Loucy (cell line): ENCODE results near the gene ARHGAP26.

Source experiments
- H2AFZ ChIP-seq: fragments of 200-600 bp; sonication (generic); 2 replicates; pipeline ENCODE4 v1.6.0; 2016; ENCODE audit warnings: antibody characterized with exemption, mild to moderate bottlenecking, low read length, moderate library complexity
- H3F3A ChIP-seq: fragments of 200-600 bp; 2 replicates; pipeline ENCODE4 v1.6.0; 2016; ENCODE audit warnings: antibody characterized with exemption, low read depth, mild to moderate bottlenecking
- H3K27me3 ChIP-seq: fragments of 200-600 bp; sonication (generic); 2 replicates; pipeline ENCODE4 v1.6.1; 2014; ENCODE audit warnings: low read length, mild to moderate bottlenecking; ENCODE audit not compliant: insufficient read depth, poor library complexity, severe bottlenecking
- H3K36me3 ChIP-seq: fragments of 200-600 bp; sonication (generic); 2 replicates; pipeline ENCODE4 v1.6.1; 2016; ENCODE audit warnings: low read length; ENCODE audit not compliant: insufficient read depth
- H3K4me1 ChIP-seq: fragments of 200-600 bp; sonication (generic); 2 replicates; pipeline ENCODE4 v1.5.1; 2014; ENCODE audit warnings: low read length, mild to moderate bottlenecking; ENCODE audit not compliant: insufficient read depth, poor library complexity, severe bottlenecking
- H3K4me2 ChIP-seq: fragments of 200-600 bp; sonication (generic); 2 replicates; pipeline ENCODE4 v1.6.0; 2014; ENCODE audit warnings: antibody characterized with exemption, low read length, low read depth, mild to moderate bottlenecking; ENCODE audit not compliant: poor library complexity, severe bottlenecking
- H3K4me3 ChIP-seq: fragments of 200-600 bp; sonication (generic); 2 replicates; pipeline ENCODE4 v1.5.1; 2014; ENCODE audit warnings: low read length, mild to moderate bottlenecking, mixed read lengths; ENCODE audit not compliant: poor library complexity, severe bottlenecking
- H3K79me2 ChIP-seq: fragments of 200-600 bp; sonication (generic); 2 replicates; pipeline ENCODE4 v1.6.1; 2014; ENCODE audit warnings: low read length; ENCODE audit not compliant: insufficient read depth
- H3K9ac ChIP-seq: fragments of 200-600 bp; sonication (generic); 2 replicates; pipeline ENCODE4 v1.6.0; 2014; ENCODE audit warnings: mild to moderate bottlenecking, low read depth, low read length, moderate library complexity; ENCODE audit not compliant: poor library complexity, severe bottlenecking
- H3K9me2 ChIP-seq: fragments of 200-600 bp; sonication (generic); replicated peaks from 2 replicates; pipeline ENCODE4 v1.6.1; 2016; ENCODE audit warnings: low read depth, low read length, mixed read lengths
- H3K9me3 ChIP-seq: fragments of 200-600 bp; sonication (generic); 2 replicates; pipeline ENCODE4 v1.6.1; 2014; ENCODE audit warnings: mild to moderate bottlenecking, antibody characterized with exemption, low read length, low read depth; ENCODE audit not compliant: insufficient read depth
- H4K20me1 ChIP-seq: fragments of 200-600 bp; sonication (generic); 2 replicates; pipeline ENCODE4 v1.6.0; 2014; ENCODE audit warnings: antibody characterized with exemption, low read length, mild to moderate bottlenecking; ENCODE audit not compliant: insufficient read depth, poor library complexity, severe bottlenecking
- CTCF ChIP-seq: fragments of 200-600 bp; sonication (generic); conservative IDR thresholded peaks from 2 replicates; pipeline ENCODE4 v1.5.1; 2014; ENCODE audit warnings: mild to moderate bottlenecking, antibody characterized with exemption, low read length
- EZH2phosphoT487 ChIP-seq: fragments of 200-600 bp; IDR thresholded peaks from 2 replicates; pipeline ENCODE4 v1.6.1; 2018; ENCODE audit warnings: antibody characterized with exemption, mild to moderate bottlenecking, moderate library complexity, borderline replicate concordance

Gene ARHGAP26

GRCh38 chr5:142934051-142934762, 164.0 kb downstream of the ARHGAP26 start:
- peak overlapping the region; percentile 14; the same call in 1 of the 2 replicates for H2AFZ ChIP-seq
- H3K27me3 ChIP-seq = no peaks in the 10 kb centered on the region
- TF ChIP-seq CTCF (no peak), EZH2phosphoT487 (no peak)
- H3K4me1 ChIP-seq = peaks cover 42% of the 10 kb centered on the region
- H3K4me2 ChIP-seq = peak overlapping the region; percentile 59
- no peaks in the 10 kb centered on the region for H3K9me2 ChIP-seq
- no peaks in the 10 kb centered on the region for H3K79me2 ChIP-seq
- no peaks in the 10 kb centered on the region for H3F3A ChIP-seq
- H3K4me3 ChIP-seq = peak overlapping the region; percentile 28
- H3K36me3 ChIP-seq = peaks cover 9% of the 10 kb centered on the region; the same call in 1 of the 2 replicates
- no peaks in the 10 kb centered on the region for H3K9me3 ChIP-seq
- no peaks in the 10 kb centered on the region for H4K20me1 ChIP-seq
- H3K9ac ChIP-seq = peak overlapping the region; percentile 44

GRCh38 chr5:142935014-142935413, 164.8 kb downstream of the ARHGAP26 start:
- Histone ChIP-seq H3K79me2 (no peaks in the 10 kb centered on the region), H3K9ac (no peak overlapping the region), H3K9me3 (no peaks in the 10 kb centered on the region), H3K4me2 (peak overlapping the region; percentile 3), H3K9me2 (no peaks in the 10 kb centered on the region), H2AFZ (no peak overlapping the region), H3K36me3 (peaks cover 9% of the 10 kb centered on the region; the same call in 1 of the 2 replicates), H3K4me3 (no peak overlapping the region), H3F3A (no peaks in the 10 kb centered on the region), H3K4me1 (peaks cover 35% of the 10 kb centered on the region), H4K20me1 (no peaks in the 10 kb centered on the region), H3K27me3 (no peaks in the 10 kb centered on the region)
- TF ChIP-seq CTCF = no peak
- TF ChIP-seq EZH2phosphoT487 = no peak

GRCh38 chr5:142937374-142937773, 167.2 kb downstream of the ARHGAP26 start:
- Histone ChIP-seq H3F3A (no peaks in the 10 kb centered on the region), H3K4me1 (peaks cover 31% of the 10 kb centered on the region), H3K9me2 (no peaks in the 10 kb centered on the region), H3K27me3 (no peaks in the 10 kb centered on the region), H3K4me3 (no peak overlapping the region), H2AFZ (no peak overlapping the region), H3K9ac (no peak overlapping the region), H3K4me2 (no peak overlapping the region), H3K9me3 (no peaks in the 10 kb centered on the region), H3K36me3 (peaks cover 9% of the 10 kb centered on the region; the same call in 1 of the 2 replicates), H3K79me2 (no peaks in the 10 kb centered on the region), H4K20me1 (no peaks in the 10 kb centered on the region)
- TF ChIP-seq CTCF (no peak), EZH2phosphoT487 (no peak)
